ENCODE measurements around the gene RDH11. TPM values are rescaled to one million over a fixed set of nuclear protein-coding genes. Genes with fewer than 3 reads are reported as not detected.

Gene RDH11
- total RNA-seq, 2 experiments from 2014 or later: 31.1 to 37.7 TPM

DNA sequence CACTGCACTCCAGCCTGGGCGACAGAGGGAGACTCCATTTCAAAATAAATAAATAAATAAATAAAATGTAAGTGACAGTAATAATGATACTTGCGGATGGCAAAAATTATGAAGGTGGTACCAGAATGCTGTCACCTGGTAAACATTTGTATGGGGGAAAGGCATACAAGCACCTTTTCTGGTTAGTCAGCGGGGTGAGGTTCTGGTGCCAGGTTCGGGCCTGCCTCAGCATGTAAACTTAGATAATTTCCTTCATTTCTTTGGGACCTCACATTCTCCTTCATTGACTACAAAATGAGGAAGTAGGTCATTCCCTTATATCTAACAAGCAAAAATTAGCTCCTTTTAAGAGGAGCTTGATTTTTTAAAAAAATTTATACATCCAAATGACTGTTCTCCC is 31.9 kb downstream of the RDH11 start:
- peaks cover 38% of the 10 kb centered on the region for H3K79me2 ChIP-seq (ENCODE audit: insufficient read depth, low read depth, low read length)
- no peaks in the 10 kb centered on the region for H3K9me2 ChIP-seq (ENCODE audit: insufficient read depth, low read length)
- BruUV-seq (replicated peaks): no TSS peak
- TF ChIP-seq, protein P1, sequence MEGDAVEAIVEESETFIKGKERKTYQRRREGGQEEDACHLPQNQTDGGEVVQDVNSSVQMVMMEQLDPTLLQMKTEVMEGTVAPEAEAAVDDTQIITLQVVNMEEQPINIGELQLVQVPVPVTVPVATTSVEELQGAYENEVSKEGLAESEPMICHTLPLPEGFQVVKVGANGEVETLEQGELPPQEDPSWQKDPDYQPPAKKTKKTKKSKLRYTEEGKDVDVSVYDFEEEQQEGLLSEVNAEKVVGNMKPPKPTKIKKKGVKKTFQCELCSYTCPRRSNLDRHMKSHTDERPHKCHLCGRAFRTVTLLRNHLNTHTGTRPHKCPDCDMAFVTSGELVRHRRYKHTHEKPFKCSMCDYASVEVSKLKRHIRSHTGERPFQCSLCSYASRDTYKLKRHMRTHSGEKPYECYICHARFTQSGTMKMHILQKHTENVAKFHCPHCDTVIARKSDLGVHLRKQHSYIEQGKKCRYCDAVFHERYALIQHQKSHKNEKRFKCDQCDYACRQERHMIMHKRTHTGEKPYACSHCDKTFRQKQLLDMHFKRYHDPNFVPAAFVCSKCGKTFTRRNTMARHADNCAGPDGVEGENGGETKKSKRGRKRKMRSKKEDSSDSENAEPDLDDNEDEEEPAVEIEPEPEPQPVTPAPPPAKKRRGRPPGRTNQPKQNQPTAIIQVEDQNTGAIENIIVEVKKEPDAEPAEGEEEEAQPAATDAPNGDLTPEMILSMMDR (conservative IDR thresholded peaks at IDR 0.05; ENCODE audit: low read length): no peak
- TF ChIP-seq EZH2phosphoT487 (IDR thresholded peaks at IDR 0.05; ENCODE audit: borderline replicate concordance, low read depth, low read length): no peak
- no peak overlapping the region for H3K4me3 ChIP-seq (ENCODE audit: low read depth, low read length, poor library complexity, severe bottlenecking)
- peaks cover 34% of the 10 kb centered on the region for H3K36me3 ChIP-seq (ENCODE audit: insufficient read depth, low read length)
- H3K27ac ChIP-seq (ENCODE audit: low read depth, low read length, poor library complexity, severe bottlenecking): no peak overlapping the region
- no peak overlapping the region for H3K4me2 ChIP-seq (ENCODE audit: low read length)
- H3K9me3 ChIP-seq (ENCODE audit: low read length): no peaks in the 10 kb centered on the region
- ChIA-PET CTCF (ENCODE audit: unreplicated experiment) (interaction anchor here (1.7 kb wide), 1 partner anchor 41 kb away, joined by 4 read pairs; no protein-coding TSS in a partner anchor), POLR2A (interaction anchor here (0.6 to 1.3 kb wide), 4 partner anchors 10 to 378 kb away, joined by 3 to 4 read pairs (median 4); no protein-coding TSS in a partner anchor)
- H2AFZ ChIP-seq (ENCODE audit: low read length): no peak overlapping the region
- intact Hi-C loops (cut with micrococcal nuclease; ENCODE audit: unreplicated experiment): no loop called here
- DNase-seq (ENCODE audit: low spot score): no peak
- peaks cover 15% of the 10 kb centered on the region for H3K4me1 ChIP-seq (ENCODE audit: insufficient read depth, low read length, poor library complexity, severe bottlenecking)
- peaks cover 20% of the 10 kb centered on the region for H4K20me1 ChIP-seq (ENCODE audit: insufficient read depth, low read length)

GRCh38 chr14:67653651-67654280 is 41.8 kb downstream of the RDH11 start:
- no peak overlapping the region for H3K27ac ChIP-seq (ENCODE audit: low read depth, low read length, poor library complexity, severe bottlenecking)
- H4K20me1 ChIP-seq (ENCODE audit: insufficient read depth, low read length): no peaks in the 10 kb centered on the region
- no peaks in the 10 kb centered on the region for H3K4me1 ChIP-seq (ENCODE audit: insufficient read depth, low read length, poor library complexity, severe bottlenecking)
- no peaks in the 10 kb centered on the region for H3K79me2 ChIP-seq (ENCODE audit: insufficient read depth, low read depth, low read length)
- no peaks in the 10 kb centered on the region for H3K9me2 ChIP-seq (ENCODE audit: insufficient read depth, low read length)
- POLR2A ChIA-PET: interaction anchor here (0.6 to 1.4 kb wide), 2 partner anchors 12 to 1029 kb away, joined by 4 read pairs; no protein-coding TSS in a partner anchor
- no TSS peak for BruUV-seq (replicated peaks)
- no peak overlapping the region for H2AFZ ChIP-seq (ENCODE audit: low read length)
- peaks cover 95% of the 10 kb centered on the region for H3K36me3 ChIP-seq (ENCODE audit: insufficient read depth, low read length)
- no peak for DNase-seq (ENCODE audit: low spot score)
- intact Hi-C loops (cut with micrococcal nuclease; ENCODE audit: unreplicated experiment): no loop called here
- no peak overlapping the region for H3K4me2 ChIP-seq (ENCODE audit: low read length)
- no peak for TF ChIP-seq EZH2phosphoT487 (IDR thresholded peaks at IDR 0.05; ENCODE audit: borderline replicate concordance, low read depth, low read length)
- TF ChIP-seq, protein P1 (conservative IDR thresholded peaks at IDR 0.05; ENCODE audit: low read length): no peak
- H3K9me3 ChIP-seq (ENCODE audit: low read length): no peaks in the 10 kb centered on the region
- H3K4me3 ChIP-seq (ENCODE audit: low read depth, low read length, poor library complexity, severe bottlenecking): no peak overlapping the region
- CTCF ChIA-PET (ENCODE audit: unreplicated experiment): no interaction called here

- intact Hi-C loops (cut with micrococcal nuclease; ENCODE audit: unreplicated experiment): no loop called here
- no peak overlapping the region for H3K4me2 ChIP-seq (ENCODE audit: low read length)
- TF ChIP-seq, protein P1 (conservative IDR thresholded peaks at IDR 0.05; ENCODE audit: low read length): no peak
- no peak for TF ChIP-seq EZH2phosphoT487 (IDR thresholded peaks at IDR 0.05; ENCODE audit: borderline replicate concordance, low read depth, low read length)
- no peaks in the 10 kb centered on the region for H3K4me1 ChIP-seq (ENCODE audit: insufficient read depth, low read length, poor library complexity, severe bottlenecking)
- H3K27ac ChIP-seq (ENCODE audit: low read depth, low read length, poor library complexity, severe bottlenecking): no peak overlapping the region
- H4K20me1 ChIP-seq (ENCODE audit: insufficient read depth, low read length): no peaks in the 10 kb centered on the region
- H3K4me3 ChIP-seq (ENCODE audit: low read depth, low read length, poor library complexity, severe bottlenecking): no peak overlapping the region
- ChIA-PET POLR2A (interaction anchor here (0.6 to 1.1 kb wide), 2 partner anchors 15 to 20 kb away, joined by 3 to 4 read pairs; no protein-coding TSS in a partner anchor), CTCF (ENCODE audit: unreplicated experiment) (no interaction called here)
- no peak for DNase-seq (ENCODE audit: low spot score)
- H3K9me2 ChIP-seq (ENCODE audit: insufficient read depth, low read length): no peaks in the 10 kb centered on the region
- H3K36me3 ChIP-seq (ENCODE audit: insufficient read depth, low read length): peaks cover 93% of the 10 kb centered on the region
- H3K79me2 ChIP-seq (ENCODE audit: insufficient read depth, low read depth, low read length): no peaks in the 10 kb centered on the region
- H2AFZ ChIP-seq (ENCODE audit: low read length): no peak overlapping the region
- no TSS peak for BruUV-seq (replicated peaks)
- no peaks in the 10 kb centered on the region for H3K9me3 ChIP-seq (ENCODE audit: low read length)
Measured at GRCh38 chr14:67652189-67652588, 43.4 kb downstream of the RDH11 start.

Data from OCI-LY7 (cell line).